Tibial nerve (tissue), 3 donors: ENCODE measurements around the gene LDB3.

Experiments
- POLR2A ChIP-seq, 2 donors: fragments of 450-650 bp; IDR thresholded peaks; one replicate each; pipeline ENCODE4 v1.6.1; 2017; ENCODE audit warnings: antibody characterized with exemption in 2 of 2, mild to moderate bottlenecking in 2 of 2, moderate library complexity in 2 of 2
- TF ChIP-seq, protein P1 (sequence below), 5 experiments: fragments of 200-600 bp in 3 of 5; fragments of 450-650 bp in 2 of 5; sonication (generic) in 3 of 5; IDR thresholded peaks; one replicate each; pipeline ENCODE4 v1.5.1; 2016 to 2019; ENCODE audit warnings: antibody characterized with exemption in 5 of 5, mild to moderate bottlenecking in 3 of 5, moderate library complexity in 2 of 5

DNA sequence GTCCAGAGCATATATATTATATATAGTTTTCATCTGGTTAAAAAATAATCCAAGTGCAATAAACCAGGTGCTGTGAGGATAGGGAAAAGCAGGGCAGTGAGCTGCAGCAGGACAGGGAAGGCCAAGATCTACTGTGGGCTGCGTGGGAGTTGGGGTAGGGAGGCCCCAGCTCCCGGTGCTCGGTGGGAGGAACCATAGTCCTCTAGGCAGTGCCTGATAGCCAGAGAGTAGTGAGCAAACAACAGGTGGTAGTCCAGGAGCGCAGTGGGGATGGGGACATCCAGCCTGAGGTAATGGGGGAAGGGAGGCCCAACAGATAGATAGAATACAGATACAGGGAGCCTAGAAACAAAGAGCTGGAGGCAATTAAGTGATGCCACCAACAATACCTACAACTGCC lies 84.0 kb downstream of the LDB3 start:
- no peak for TF ChIP-seq POLR2A (IDR thresholded peaks at IDR 0.05)
- TF ChIP-seq, protein P1, sequence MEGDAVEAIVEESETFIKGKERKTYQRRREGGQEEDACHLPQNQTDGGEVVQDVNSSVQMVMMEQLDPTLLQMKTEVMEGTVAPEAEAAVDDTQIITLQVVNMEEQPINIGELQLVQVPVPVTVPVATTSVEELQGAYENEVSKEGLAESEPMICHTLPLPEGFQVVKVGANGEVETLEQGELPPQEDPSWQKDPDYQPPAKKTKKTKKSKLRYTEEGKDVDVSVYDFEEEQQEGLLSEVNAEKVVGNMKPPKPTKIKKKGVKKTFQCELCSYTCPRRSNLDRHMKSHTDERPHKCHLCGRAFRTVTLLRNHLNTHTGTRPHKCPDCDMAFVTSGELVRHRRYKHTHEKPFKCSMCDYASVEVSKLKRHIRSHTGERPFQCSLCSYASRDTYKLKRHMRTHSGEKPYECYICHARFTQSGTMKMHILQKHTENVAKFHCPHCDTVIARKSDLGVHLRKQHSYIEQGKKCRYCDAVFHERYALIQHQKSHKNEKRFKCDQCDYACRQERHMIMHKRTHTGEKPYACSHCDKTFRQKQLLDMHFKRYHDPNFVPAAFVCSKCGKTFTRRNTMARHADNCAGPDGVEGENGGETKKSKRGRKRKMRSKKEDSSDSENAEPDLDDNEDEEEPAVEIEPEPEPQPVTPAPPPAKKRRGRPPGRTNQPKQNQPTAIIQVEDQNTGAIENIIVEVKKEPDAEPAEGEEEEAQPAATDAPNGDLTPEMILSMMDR (IDR thresholded peaks at IDR 0.05), result no peak
